ENCODE measurements around the gene CCNQ. TPM values are rescaled to one million over a fixed set of nuclear protein-coding genes. Genes with fewer than 3 reads are reported as not detected.

CCNQ gene
- total RNA-seq, 2 donors from 2014 or later = 48.0 to 65.0 TPM

GRCh38 chrX:153561337-153561736 lies 37.6 kb downstream of the CCNQ start:
- no peak overlapping the region for H3K4me3 ChIP-seq
- no peaks in the 10 kb centered on the region for H3K9me3 ChIP-seq
- no peak overlapping the region for H3K27ac ChIP-seq
- no peaks in the 10 kb centered on the region for H3K4me1 ChIP-seq
- no peak for DNase-seq (ENCODE audit: low spot score)
- no peaks in the 10 kb centered on the region for H3K36me3 ChIP-seq
- no peaks in the 10 kb centered on the region for H3K27me3 ChIP-seq
- TF ChIP-seq CTCF (IDR thresholded peaks at IDR 0.05) = no peak

GRCh38 chrX:153560466-153560865 lies 38.5 kb downstream of the CCNQ start:
- Histone ChIP-seq H3K27ac (no peak overlapping the region), H3K4me1 (no peaks in the 10 kb centered on the region), H3K36me3 (no peaks in the 10 kb centered on the region), H3K27me3 (no peaks in the 10 kb centered on the region), H3K4me3 (no peak overlapping the region), H3K9me3 (no peaks in the 10 kb centered on the region)
- no peak for DNase-seq (ENCODE audit: low spot score)
- TF ChIP-seq CTCF (IDR thresholded peaks at IDR 0.05) = no peak

- DNase-seq (ENCODE audit: low spot score) = no peak
- H3K9me3 ChIP-seq = no peaks in the 10 kb centered on the region
- no peak overlapping the region for H3K27ac ChIP-seq
- no peaks in the 10 kb centered on the region for H3K27me3 ChIP-seq
- H3K36me3 ChIP-seq = no peaks in the 10 kb centered on the region
- no peak overlapping the region for H3K4me3 ChIP-seq
- TF ChIP-seq CTCF (IDR thresholded peaks at IDR 0.05) = no peak
- H3K4me1 ChIP-seq = no peaks in the 10 kb centered on the region
These were observed 38.9 kb downstream of the CCNQ start for GRCh38 chrX:153560000-153560399.

GRCh38 chrX:153557618-153558355 lies 41.2 kb downstream of the CCNQ start:
- DNase-seq (ENCODE audit: low spot score) = no peak

GRCh38 chrX:153556767-153557166 lies 42.2 kb downstream of the CCNQ start:
- no peak for DNase-seq (ENCODE audit: low spot score)
- Histone ChIP-seq H3K9me3 (no peaks in the 10 kb centered on the region), H3K27ac (no peak overlapping the region), H3K36me3 (no peaks in the 10 kb centered on the region), H3K27me3 (no peaks in the 10 kb centered on the region), H3K4me3 (no peak overlapping the region), H3K4me1 (no peaks in the 10 kb centered on the region)
- TF ChIP-seq CTCF (IDR thresholded peaks at IDR 0.05) = no peak

More at GRCh38 chrX:153557618-153558355, 41.2 kb downstream of the CCNQ start:
- H3K27me3 ChIP-seq = no peaks in the 10 kb centered on the region
- H3K36me3 ChIP-seq = no peaks in the 10 kb centered on the region
- no peaks in the 10 kb centered on the region for H3K4me1 ChIP-seq
- no peak overlapping the region for H3K27ac ChIP-seq
- no peak for TF ChIP-seq CTCF (IDR thresholded peaks at IDR 0.05)
- H3K4me3 ChIP-seq = no peak overlapping the region
- H3K9me3 ChIP-seq = no peaks in the 10 kb centered on the region

All from right atrium auricular region (tissue), 2 donors.